Left renal cortex interstitium (tissue), 4 donors: ENCODE results near the gene IFNG-AS1. TPM values are rescaled to one million over a fixed set of nuclear protein-coding genes. Genes with fewer than 3 reads are reported as not detected.

ENCODE experiments used
- DNase-seq, 4 donors: peaks; one replicate each; pipeline ENCODE4 v3.0.0-alpha.2; 2013; ENCODE audit warnings: low read depth in 4 of 4, low spot score in 2 of 4, missing footprints in 1 of 4
- polyA plus RNA-seq, 4 donors: library from polyadenylated mRNA; unstranded; fragments of 120-200 nt; gene quantifications; one replicate each; pipeline ENCODE4 v1.2.1, GENCODE V29; 2013; ENCODE audit not compliant: insufficient read length in 4 of 4

The IFNG-AS1 gene
- polyA plus RNA-seq, 4 donors: 0.08 to 0.27 (median 0.16) TPM; not detected in 1

GRCh38 chr12:68031881-68032739 lies 42.9 kb downstream of the IFNG-AS1 start:
- no peak for DNase-seq

GRCh38 chr12:68034567-68034966 lies 45.3 kb downstream of the IFNG-AS1 start:
- DNase-seq: no peak

- DNase-seq: no peak
These were observed 47.4 kb downstream of the IFNG-AS1 start for GRCh38 chr12:68036642-68037041.

GRCh38 chr12:68037616-68038255 lies 48.5 kb downstream of the IFNG-AS1 start:
- no peak for DNase-seq

- no peak for DNase-seq
These were observed 49.4 kb downstream of the IFNG-AS1 start for GRCh38 chr12:68038650-68039049.

GRCh38 chr12:68040450-68041075 lies 51.3 kb downstream of the IFNG-AS1 start:
- peak; percentile 27 to 59 (median 44) for DNase-seq

GRCh38 chr12:68042212-68042699 lies 53.0 kb downstream of the IFNG-AS1 start:
- DNase-seq: no peak

GRCh38 chr12:68043435-68043834 lies 54.2 kb downstream of the IFNG-AS1 start:
- no peak for DNase-seq

- no peak for DNase-seq
These were observed 59.5 kb downstream of the IFNG-AS1 start for GRCh38 chr12:68048648-68049297.

GRCh38 chr12:68056300-68056699 lies 67.1 kb downstream of the IFNG-AS1 start:
- no peak for DNase-seq

- no peak for DNase-seq
These were observed 74.8 kb downstream of the IFNG-AS1 start for GRCh38 chr12:68063900-68064590.

GRCh38 chr12:68065163-68065562 lies 75.9 kb downstream of the IFNG-AS1 start:
- DNase-seq: no peak

GRCh38 chr12:68065687-68066086 lies 76.4 kb downstream of the IFNG-AS1 start:
- DNase-seq: no peak

GRCh38 chr12:68067762-68068376 lies 78.6 kb downstream of the IFNG-AS1 start:
- DNase-seq: no peak

GRCh38 chr12:68069275-68069674 lies 80.0 kb downstream of the IFNG-AS1 start:
- no peak for DNase-seq

Other genes starting within 250 kb of the IFNG-AS1 start
- not detected for gene IFNG, start 170.3 kb downstream of the IFNG-AS1 start, polyA plus RNA-seq
- gene IL26, start 236.4 kb downstream of the IFNG-AS1 start, polyA plus RNA-seq: not detected